GM21619 (cell line): Measurements from ENCODE around the gene ZNF521.
A peak's percentile ranks its signal among the peaks of the same experiment; 100 is the strongest.

Source experiments
- ATAC-seq: cut with Tn5 transposase; IDR thresholded peaks from one replicate; pipeline ENCODE4 v1.9.1; 2021; ENCODE audit not compliant: unreplicated experiment

Gene ZNF521

GRCh38 chr18:25230658-25231326, 121.2 kb downstream of the ZNF521 start:
- no peak for ATAC-seq

- no peak for ATAC-seq
Observed at GRCh38 chr18:25229920-25230319, 122.0 kb downstream of the ZNF521 start.

GRCh38 chr18:25229081-25229480, 122.9 kb downstream of the ZNF521 start:
- no peak for ATAC-seq

GRCh38 chr18:25228410-25228809, 123.6 kb downstream of the ZNF521 start:
- ATAC-seq: no peak

GRCh38 chr18:25225151-25225550, 126.8 kb downstream of the ZNF521 start:
- no peak for ATAC-seq

GRCh38 chr18:25223899-25224886, 127.8 kb downstream of the ZNF521 start:
- ATAC-seq: no peak

GRCh38 chr18:25223211-25223610, 128.8 kb downstream of the ZNF521 start:
- ATAC-seq: no peak

GRCh38 chr18:25222648-25223047, 129.3 kb downstream of the ZNF521 start:
- no peak for ATAC-seq

GRCh38 chr18:25210622-25211021, 141.3 kb downstream of the ZNF521 start:
- ATAC-seq: no peak

- no peak for ATAC-seq
Observed at GRCh38 chr18:25192065-25192464, 159.9 kb downstream of the ZNF521 start.

- ATAC-seq: peak; percentile 48
Observed at GRCh38 chr18:25190472-25190871, 161.5 kb downstream of the ZNF521 start.

- ATAC-seq: no peak
Observed at GRCh38 chr18:25189391-25190185, 162.4 kb downstream of the ZNF521 start.

- no peak for ATAC-seq
Observed at GRCh38 chr18:25187521-25188192, 164.3 kb downstream of the ZNF521 start.

GRCh38 chr18:25186871-25187270, 165.1 kb downstream of the ZNF521 start:
- no peak for ATAC-seq

GRCh38 chr18:25181993-25182392, 170.0 kb downstream of the ZNF521 start:
- ATAC-seq: no peak

GRCh38 chr18:25181581-25181980, 170.4 kb downstream of the ZNF521 start:
- ATAC-seq: no peak

- no peak for ATAC-seq
Observed at GRCh38 chr18:25180973-25181548, 170.9 kb downstream of the ZNF521 start.

GRCh38 chr18:25177631-25178030, 174.3 kb downstream of the ZNF521 start:
- ATAC-seq: no peak

- ATAC-seq: no peak
Observed at GRCh38 chr18:25176518-25177042, 175.4 kb downstream of the ZNF521 start.
